Neuronal stem cell (in vitro differentiated cells): ENCODE results near the gene ARFGEF3.

Experiments used
- DNase-seq: peaks from one replicate; pipeline ENCODE4 v3.0.0-alpha.2; 2013; ENCODE audit warnings: low spot score
- H2AFZ ChIP-seq: one replicate; pipeline ENCODE4 v1.6.1; 2013; ENCODE audit warnings: mild to moderate bottlenecking, low read length, inconsistent platforms
- H2AK5ac ChIP-seq: 2 replicates; pipeline ENCODE4 v1.6.1; 2013; ENCODE audit warnings: low read depth, mild to moderate bottlenecking, inconsistent platforms, low read length, moderate library complexity, mixed read lengths
- H2BK120ac ChIP-seq: 2 replicates; pipeline ENCODE4 v1.6.1; 2013; ENCODE audit warnings: low read depth, mild to moderate bottlenecking, inconsistent platforms, low read length, moderate library complexity, mixed read lengths
- H2BK12ac ChIP-seq: one replicate; pipeline ENCODE4 v1.6.1; 2013; ENCODE audit warnings: low read length, inconsistent platforms
- H2BK15ac ChIP-seq: 2 replicates; pipeline ENCODE4 v1.6.1; 2013; ENCODE audit warnings: mild to moderate bottlenecking, low read length, inconsistent platforms, mixed read lengths
- H2BK5ac ChIP-seq: one replicate; pipeline ENCODE4 v1.6.1; 2013; ENCODE audit warnings: inconsistent platforms, mild to moderate bottlenecking, low read length, moderate library complexity
- H3K14ac ChIP-seq: one replicate; pipeline ENCODE4 v1.6.1; 2013; ENCODE audit warnings: low read length, inconsistent platforms
- H3K18ac ChIP-seq: 2 replicates; pipeline ENCODE4 v1.6.1; 2013; ENCODE audit warnings: low read length, inconsistent platforms
- H3K23ac ChIP-seq: 2 replicates; pipeline ENCODE4 v1.6.1; 2013; ENCODE audit warnings: low read depth, mild to moderate bottlenecking, mixed read lengths, low read length, inconsistent platforms; ENCODE audit not compliant: poor library complexity
- H3K27ac ChIP-seq: replicated peaks from 3 replicates; pipeline ENCODE4 v1.5.1; 2013; ENCODE audit warnings: low read length, inconsistent platforms
- H3K27me3 ChIP-seq, 3 experiments: 2 replicates each; pipeline ENCODE4 v1.6.1; 2013; ENCODE audit warnings: low read length in 3 of 3, mild to moderate bottlenecking in 2 of 3, inconsistent platforms in 1 of 3, low read depth in 1 of 3, mixed read lengths in 1 of 3, moderate library complexity in 1 of 3; ENCODE audit not compliant: control insufficient read depth in 3 of 3, insufficient read depth in 3 of 3
- H3K36me3 ChIP-seq, 2 donors: replicated peaks in 1 of 2; 2 replicates each; pipeline ENCODE4 v1.6.1; 2013; ENCODE audit warnings: low read length in 2 of 2; ENCODE audit not compliant: control insufficient read depth in 2 of 2, insufficient read depth in 2 of 2
- H3K4ac ChIP-seq: 2 replicates; pipeline ENCODE4 v1.6.1; 2013; ENCODE audit warnings: inconsistent platforms, mild to moderate bottlenecking, low read length, moderate library complexity
- H3K4me1 ChIP-seq, 2 donors: 1 replicate in 1 of 2; 2 replicates in 1 of 2; pipeline ENCODE4 v1.6.1; 2013; ENCODE audit warnings: low read length in 2 of 2, low read depth in 1 of 2; ENCODE audit not compliant: control insufficient read depth in 2 of 2, insufficient read depth in 1 of 2
- H3K4me2 ChIP-seq: one replicate; pipeline ENCODE4 v1.6.1; 2013; ENCODE audit warnings: mild to moderate bottlenecking, low read length, inconsistent platforms; ENCODE audit not compliant: insufficient read depth, poor library complexity, severe bottlenecking
- H3K4me3 ChIP-seq, 2 donors: 2 replicates each; pipeline ENCODE4 v1.5.1; 2013; ENCODE audit warnings: low read length in 2 of 2, mild to moderate bottlenecking in 2 of 2, inconsistent platforms in 1 of 2, moderate library complexity in 1 of 2
- H3K79me1 ChIP-seq: one replicate; pipeline ENCODE4 v1.6.1; 2013; ENCODE audit warnings: low read depth, mild to moderate bottlenecking, inconsistent platforms, low read length, moderate library complexity
- H3K9ac ChIP-seq: one replicate; pipeline ENCODE4 v1.6.1; 2013; ENCODE audit warnings: mild to moderate bottlenecking, low read depth, low read length, inconsistent platforms; ENCODE audit not compliant: poor library complexity
- H3K9me3 ChIP-seq, 2 donors: replicated peaks in 1 of 2; 2 replicates each; pipeline versions ENCODE3 to v1.6.1; 2013; ENCODE audit warnings: low read length in 2 of 2, mild to moderate bottlenecking in 2 of 2, inconsistent platforms in 1 of 2, low read depth in 1 of 2, mixed read lengths in 1 of 2, moderate library complexity in 1 of 2; ENCODE audit not compliant: control insufficient read depth in 2 of 2, insufficient read depth in 1 of 2
- H4K8ac ChIP-seq: one replicate; pipeline ENCODE4 v1.6.1; 2013; ENCODE audit warnings: low read depth, mild to moderate bottlenecking, inconsistent platforms, low read length, moderate library complexity
- H4K91ac ChIP-seq: one replicate; pipeline ENCODE4 v1.6.1; 2013; ENCODE audit warnings: low read length, low read depth, mild to moderate bottlenecking, inconsistent platforms; ENCODE audit not compliant: poor library complexity
- WGBS, 2 donors: extraction: QIAGEN DNeasy Blood & Tissue Kit; methylation state at CpG; one replicate each; pipeline ENCODE4 v1.1.7; 2013; ENCODE audit warnings: missing lambda C conversion rate in 2 of 2, mixed read lengths in 1 of 2; ENCODE audit not compliant: insufficient read length in 2 of 2, insufficient replicate concordance in 1 of 2; ENCODE audit errors: extremely low coverage in 2 of 2; 5-methylcytosine and 5-hydroxymethylcytosine counted together

Gene ARFGEF3

DNA sequence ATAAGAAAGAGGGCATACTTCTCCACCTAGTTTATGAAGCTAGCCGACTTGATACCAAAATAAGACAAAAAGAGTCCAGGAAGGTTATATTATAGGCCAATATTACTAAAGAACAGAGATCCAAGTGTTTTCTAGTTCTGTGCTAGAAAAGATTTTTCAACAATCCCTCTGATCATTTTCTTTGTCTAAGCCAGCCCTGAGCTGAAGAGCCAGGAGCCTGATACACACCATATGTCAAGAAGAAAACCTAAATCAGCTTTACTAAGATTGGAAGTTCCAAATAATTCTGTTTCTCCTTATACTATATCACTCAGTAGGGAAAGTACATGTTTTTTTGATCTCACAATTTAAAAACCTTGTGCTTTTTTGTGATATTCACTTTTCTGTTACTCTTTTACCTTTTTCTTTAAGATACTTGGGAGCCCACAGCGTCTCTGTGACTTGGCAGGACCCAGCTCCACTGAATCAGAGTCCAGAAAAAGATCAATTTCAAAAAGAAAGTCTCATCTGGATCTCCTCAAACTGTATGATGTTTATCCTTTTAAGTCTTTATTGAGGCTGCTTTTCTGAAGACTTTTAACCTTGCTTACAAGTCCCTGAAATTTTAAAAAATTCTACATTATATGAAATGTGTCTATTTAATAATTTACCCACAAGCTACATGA, 99.5 kb downstream of the ARFGEF3 start:
- no peak overlapping the region for H3K18ac ChIP-seq
- H3K27me3 ChIP-seq = no peaks in the 10 kb centered on the region
- H3K9me3 ChIP-seq = peaks cover 0 to 2% of the 10 kb centered on the region in 2 donors
- H3K36me3 ChIP-seq = no peaks in the 10 kb centered on the region
- H4K91ac ChIP-seq = no peak overlapping the region
- H3K4me3 ChIP-seq = no peak overlapping the region
- no peak overlapping the region for H2BK120ac ChIP-seq
- no peak overlapping the region for H3K14ac ChIP-seq
- H3K27ac ChIP-seq = no peak overlapping the region
- H2BK12ac ChIP-seq = no peak overlapping the region
- no peak overlapping the region for H3K4ac ChIP-seq
- H2BK5ac ChIP-seq = no peak overlapping the region
- H4K8ac ChIP-seq = no peak overlapping the region
- H3K4me1 ChIP-seq = no peaks in the 10 kb centered on the region
- no peak overlapping the region for H3K9ac ChIP-seq
- no peak for DNase-seq
- H2AK5ac ChIP-seq = no peak overlapping the region
- H2AFZ ChIP-seq = no peak overlapping the region
- peaks cover 2% of the 10 kb centered on the region for H3K79me1 ChIP-seq
- H2BK15ac ChIP-seq = no peak overlapping the region
- H3K4me2 ChIP-seq = no peak overlapping the region
- no CpG with 5 or more reads among the region's 2 CpGs for WGBS, 2 donors
- H3K23ac ChIP-seq = no peak overlapping the region

DNA sequence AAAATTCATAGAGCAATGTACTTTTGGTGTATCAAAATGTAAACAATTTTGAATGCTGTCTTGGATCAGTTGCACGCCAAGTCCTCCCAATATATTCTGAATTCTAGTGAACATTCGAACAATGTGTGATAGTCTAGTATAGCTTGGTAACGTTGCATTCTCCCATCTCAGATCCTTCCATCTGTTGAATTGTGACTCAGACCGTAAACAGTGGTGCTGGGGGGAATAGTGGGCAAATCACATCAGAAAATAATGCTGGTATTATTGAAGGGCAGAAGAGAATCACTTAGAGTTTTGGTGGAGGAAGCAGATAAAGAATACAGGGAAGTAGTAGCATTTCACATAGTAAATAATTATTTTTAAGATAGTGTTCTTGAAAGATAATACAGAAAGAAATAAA, 102.2 kb downstream of the ARFGEF3 start:
- Histone ChIP-seq H4K8ac (no peak overlapping the region), H3K9me3 (peaks cover 0 to 2% of the 10 kb centered on the region in 2 donors), H3K27me3 (peaks cover 0 to under 1% (median 0%) of the 10 kb centered on the region in 3 experiments), H3K27ac (no peak overlapping the region), H2AK5ac (no peak overlapping the region), H3K23ac (no peak overlapping the region), H3K14ac (no peak overlapping the region), H3K36me3 (no peaks in the 10 kb centered on the region), H4K91ac (no peak overlapping the region), H3K9ac (no peak overlapping the region), H2BK5ac (no peak overlapping the region), H2AFZ (no peak overlapping the region), H3K4me2 (no peak overlapping the region), H3K4ac (no peak overlapping the region), H2BK120ac (no peak overlapping the region), H3K4me1 (no peaks in the 10 kb centered on the region), H2BK12ac (no peak overlapping the region), H3K4me3 (no peak overlapping the region), H3K79me1 (peaks cover 3% of the 10 kb centered on the region), H3K18ac (no peak overlapping the region), H2BK15ac (no peak overlapping the region)
- no peak for DNase-seq
- WGBS, 2 donors = no CpG with 5 or more reads among the region's 4 CpGs

DNA sequence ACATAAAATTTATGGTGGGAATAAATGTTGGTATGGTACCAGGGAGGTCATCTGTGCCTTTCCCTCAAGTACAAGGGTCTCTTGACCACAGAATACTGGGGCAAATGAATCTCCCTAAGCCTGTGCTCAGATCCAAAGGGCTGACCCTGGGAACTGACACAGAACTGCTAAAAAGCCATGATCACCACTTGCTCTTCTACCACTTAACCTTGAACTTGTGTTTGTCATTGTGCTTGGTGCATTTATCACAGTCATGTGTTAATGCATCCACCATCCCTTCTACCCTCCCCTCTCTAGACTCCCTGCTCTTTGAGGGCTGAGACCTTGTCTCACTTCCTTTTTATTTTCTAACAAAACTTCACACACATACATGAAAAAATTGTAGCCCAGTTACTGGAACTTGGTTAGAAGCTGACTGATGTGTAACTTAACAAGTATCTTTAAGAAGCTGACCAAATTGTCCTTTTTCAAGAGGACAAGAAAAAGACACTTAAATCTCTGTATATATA, 102.7 kb downstream of the ARFGEF3 start:
- no peaks in the 10 kb centered on the region for H3K36me3 ChIP-seq
- no peak overlapping the region for H3K27ac ChIP-seq
- H3K4me1 ChIP-seq = no peaks in the 10 kb centered on the region
- H3K9ac ChIP-seq = no peak overlapping the region
- H3K18ac ChIP-seq = no peak overlapping the region
- no peak overlapping the region for H3K14ac ChIP-seq
- H4K91ac ChIP-seq = no peak overlapping the region
- no peak overlapping the region for H3K23ac ChIP-seq
- no peak for DNase-seq
- H2BK12ac ChIP-seq = no peak overlapping the region
- H3K9me3 ChIP-seq = peaks cover 0 to 2% of the 10 kb centered on the region in 2 donors
- no peak overlapping the region for H3K4me2 ChIP-seq
- no peak overlapping the region for H3K4ac ChIP-seq
- H2AFZ ChIP-seq = no peak overlapping the region
- no peak overlapping the region for H2BK120ac ChIP-seq
- no peak overlapping the region for H3K4me3 ChIP-seq
- no peak overlapping the region for H4K8ac ChIP-seq
- peaks cover 0 to 3% (median 0%) of the 10 kb centered on the region in 3 experiments for H3K27me3 ChIP-seq
- no peak overlapping the region for H2BK5ac ChIP-seq
- H2BK15ac ChIP-seq = no peak overlapping the region
- H2AK5ac ChIP-seq = no peak overlapping the region
- H3K79me1 ChIP-seq = peaks cover 3% of the 10 kb centered on the region

DNA sequence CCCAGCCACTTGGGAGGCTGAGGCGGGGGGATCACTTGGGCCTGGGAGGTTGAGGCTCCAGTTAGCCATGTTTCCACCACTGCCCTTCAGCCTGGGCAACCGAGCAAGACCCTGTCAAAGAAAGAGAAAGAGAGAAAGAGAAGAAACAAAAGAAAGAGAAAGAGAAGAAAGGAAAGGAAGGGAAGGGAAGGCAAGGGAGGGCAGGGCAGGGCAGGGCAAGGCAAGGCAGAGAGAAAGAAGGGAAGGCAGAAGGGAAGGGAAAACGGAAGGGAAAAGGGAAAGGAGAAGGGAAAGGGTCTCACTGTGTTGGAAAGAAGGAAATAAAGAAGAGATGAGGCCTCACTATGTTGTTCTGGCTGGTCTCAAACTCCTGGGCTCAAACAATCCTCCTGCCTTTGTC, 104.4 kb downstream of the ARFGEF3 start:
- Histone ChIP-seq H3K4ac (no peak overlapping the region), H3K79me1 (peaks cover 3% of the 10 kb centered on the region), H2BK120ac (no peak overlapping the region), H3K18ac (no peak overlapping the region), H3K4me2 (no peak overlapping the region), H3K27me3 (peaks cover 0 to 3% (median 0%) of the 10 kb centered on the region in 3 experiments), H4K8ac (no peak overlapping the region), H3K14ac (no peak overlapping the region), H3K27ac (no peak overlapping the region), H2AK5ac (no peak overlapping the region), H4K91ac (no peak overlapping the region), H3K4me1 (no peaks in the 10 kb centered on the region), H3K36me3 (no peaks in the 10 kb centered on the region), H3K23ac (no peak overlapping the region), H2BK15ac (no peak overlapping the region), H3K4me3 (no peak overlapping the region), H3K9ac (no peak overlapping the region), H2BK12ac (no peak overlapping the region), H2AFZ (no peak overlapping the region), H2BK5ac (no peak overlapping the region), H3K9me3 (peaks cover 0 to 2% of the 10 kb centered on the region in 2 donors)
- no CpG with 5 or more reads among the region's 3 CpGs for WGBS, 2 donors
- DNase-seq = no peak
